ENCODE measurements around the gene ARHGAP10.

Gene ARHGAP10

GRCh38 chr4:147731580-147732517 is at the start of gene ARHGAP10:
Gene ARHGAP10 (plus strand): TSS chr4:147732088. CDS start chr4:147732302, 214 bp downstream.
- DNase-seq, result peak; percentile 63

- DNase-seq, result no peak
Measured at GRCh38 chr4:147682755-147683154, 49.1 kb upstream of the ARHGAP10 start.

- peak; percentile 30 for DNase-seq
Measured at GRCh38 chr4:147683188-147683591, 48.7 kb upstream of the ARHGAP10 start.

- peak; percentile 94 for DNase-seq
Measured at GRCh38 chr4:147683717-147684700, 47.9 kb upstream of the ARHGAP10 start, which contains the start of gene PRMT9. Gene PRMT9 (minus strand): TSS chr4:147684163. CDS start chr4:147683987, 176 bp downstream.

- peak; percentile 29 for DNase-seq
Measured at GRCh38 chr4:147689067-147689466, 42.8 kb upstream of the ARHGAP10 start.

GRCh38 chr4:147691820-147692219 is 40.1 kb upstream of the ARHGAP10 start:
- DNase-seq, result no peak

- no peak for DNase-seq
Measured at GRCh38 chr4:147693218-147693617, 38.7 kb upstream of the ARHGAP10 start.

GRCh38 chr4:147696866-147697265 is 35.0 kb upstream of the ARHGAP10 start:
- DNase-seq, result no peak

- no peak for DNase-seq
Measured at GRCh38 chr4:147704846-147705245, 27.0 kb upstream of the ARHGAP10 start.

- DNase-seq, result peak; percentile 60
Measured at GRCh38 chr4:147707892-147708672, 23.8 kb upstream of the ARHGAP10 start.

- DNase-seq, result no peak
Measured at GRCh38 chr4:147709999-147710398, 21.9 kb upstream of the ARHGAP10 start.

GRCh38 chr4:147714575-147715401 is 17.1 kb upstream of the ARHGAP10 start:
- no peak for DNase-seq

GRCh38 chr4:147717878-147718277 is 14.0 kb upstream of the ARHGAP10 start:
- no peak for DNase-seq

GRCh38 chr4:147723326-147723725 is 8.6 kb upstream of the ARHGAP10 start:
- DNase-seq, result no peak

- DNase-seq, result no peak
Measured at GRCh38 chr4:147724468-147725201, 7.3 kb upstream of the ARHGAP10 start.

GRCh38 chr4:147725673-147726072 is 6.2 kb upstream of the ARHGAP10 start:
- no peak for DNase-seq

GRCh38 chr4:147727476-147728028 is 4.3 kb upstream of the ARHGAP10 start:
- no peak for DNase-seq

GRCh38 chr4:147730333-147730732 is 1.6 kb upstream of the ARHGAP10 start:
- DNase-seq, result no peak

- DNase-seq, result no peak
Measured at GRCh38 chr4:147732518-147733235, 789 bp downstream of the ARHGAP10 start.

All from activated CD4-positive, alpha-beta T cell treated with anti-CD3 and anti-CD28 coated beads, Interleukin-2, Interleukin-6, amounts not matched to agents 100 ng/mL and 50 ng/mL, durations not matched to agents 16 hours and 8 hours (primary cell).